ENCODE results near the gene PAMR1.

The PAMR1 gene

GRCh38 chr11:35474688-35475087 lies 50.7 kb downstream of the PAMR1 start:
- Histone ChIP-seq H2BK120ac (ENCODE audit: low read depth, low read length) (no peak overlapping the region), H3K36me3 (ENCODE audit: control insufficient read depth in 1 of 2, insufficient read depth in 2 of 2, low read depth in 1 of 2, low read length in 2 of 2) (peaks cover 0 to 100% of the 10 kb centered on the region in 2 experiments), H3K27me3 (ENCODE audit: control insufficient read depth in 1 of 2, insufficient read depth in 1 of 2, low read length in 2 of 2) (peaks cover 0 to 39% of the 10 kb centered on the region in 2 experiments), H2BK12ac (ENCODE audit: low read length in 2 of 2) (no peak overlapping the region), H3K9me3 (ENCODE audit: control insufficient read depth, low read length) (no peaks in the 10 kb centered on the region), H4K8ac (ENCODE audit: low read length) (no peak overlapping the region), H3K4me2 (ENCODE audit: low read length, poor library complexity, severe bottlenecking) (no peak overlapping the region), H3K4me1 (ENCODE audit: control insufficient read depth, insufficient read depth, low read depth, low read length) (no peaks in the 10 kb centered on the region), H3K18ac (ENCODE audit: low read depth in 1 of 2, low read length in 2 of 2) (no peak overlapping the region), H3K79me1 (replicated peaks; ENCODE audit: low read length, poor library complexity, severe bottlenecking) (no peaks in the 10 kb centered on the region), H2AK5ac (ENCODE audit: low read length, severe bottlenecking) (no peak overlapping the region), H3K4me3 (ENCODE audit: insufficient read depth in 1 of 2, low read depth in 1 of 2, low read length in 2 of 2) (no peak overlapping the region), H4K91ac (ENCODE audit: low read length) (no peak overlapping the region), H3K23ac (ENCODE audit: low read length in 2 of 2) (no peak overlapping the region), H3K4ac (ENCODE audit: low read depth in 1 of 2, low read length in 2 of 2) (no peak overlapping the region), H2BK5ac (ENCODE audit: low read depth, low read length, poor library complexity, severe bottlenecking) (no peak overlapping the region), H3K27ac (ENCODE audit: low read length, poor library complexity, severe bottlenecking) (no peak overlapping the region), H2BK15ac (ENCODE audit: low read depth, poor library complexity, severe bottlenecking) (no peak overlapping the region), H2AFZ (ENCODE audit: low read depth, low read length) (no peak overlapping the region), H3K14ac (ENCODE audit: low read length in 2 of 2) (no peak overlapping the region), H3K9ac (ENCODE audit: low read length) (no peak overlapping the region)
- DNase-seq, result no peak
- 98% methylated on average over 3 of the region's 4 CpGs for WGBS

DNA sequence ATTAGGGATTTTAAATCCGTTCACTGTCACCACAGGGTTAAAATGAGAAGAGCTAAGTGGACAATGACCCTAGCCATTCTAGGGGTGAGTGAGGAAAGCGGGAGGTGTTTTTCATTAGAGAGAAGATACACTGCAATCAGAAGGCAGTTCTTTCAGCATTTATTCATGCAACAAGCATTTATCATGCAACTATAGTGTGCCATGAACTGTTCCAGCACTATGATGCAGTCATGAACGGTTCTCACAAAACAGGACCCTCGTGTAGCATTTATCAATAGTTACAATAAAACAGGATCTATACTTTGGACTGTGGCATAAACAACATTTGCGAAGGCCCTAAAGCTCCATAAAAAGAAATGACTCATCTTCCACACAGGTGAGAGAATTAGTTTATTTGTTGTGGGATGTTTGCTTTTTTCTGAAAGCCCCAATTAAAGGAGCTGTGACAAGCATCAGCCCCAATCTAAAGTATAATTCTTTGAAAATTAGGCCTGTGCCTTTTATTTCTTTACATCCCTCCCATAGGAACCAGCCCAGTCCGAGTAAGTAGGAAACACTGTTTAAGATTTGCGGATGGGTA lies 51.5 kb downstream of the PAMR1 start:
- no peak overlapping the region for H3K9ac ChIP-seq (ENCODE audit: low read length)
- H3K14ac ChIP-seq (ENCODE audit: low read length in 2 of 2), result no peak overlapping the region
- H4K91ac ChIP-seq (ENCODE audit: low read length), result no peak overlapping the region
- no peak overlapping the region for H2BK12ac ChIP-seq (ENCODE audit: low read length in 2 of 2)
- H4K8ac ChIP-seq (ENCODE audit: low read length), result no peak overlapping the region
- no peak overlapping the region for H3K4me2 ChIP-seq (ENCODE audit: low read length, poor library complexity, severe bottlenecking)
- no peaks in the 10 kb centered on the region for H3K4me1 ChIP-seq (ENCODE audit: control insufficient read depth, insufficient read depth, low read depth, low read length)
- no peak overlapping the region for H2BK15ac ChIP-seq (ENCODE audit: low read depth, poor library complexity, severe bottlenecking)
- H3K9me3 ChIP-seq (ENCODE audit: control insufficient read depth, low read length), result no peaks in the 10 kb centered on the region
- WGBS, result 97% methylated on average over 5 of the region's 7 CpGs
- no peak overlapping the region for H2AFZ ChIP-seq (ENCODE audit: low read depth, low read length)
- DNase-seq, result no peak
- H3K79me1 ChIP-seq (replicated peaks; ENCODE audit: low read length, poor library complexity, severe bottlenecking), result no peaks in the 10 kb centered on the region
- H3K23ac ChIP-seq (ENCODE audit: low read length in 2 of 2), result no peak overlapping the region
- H3K27ac ChIP-seq (ENCODE audit: low read length, poor library complexity, severe bottlenecking), result no peak overlapping the region
- H3K4ac ChIP-seq (ENCODE audit: low read depth in 1 of 2, low read length in 2 of 2), result no peak overlapping the region
- no peak overlapping the region for H3K4me3 ChIP-seq (ENCODE audit: insufficient read depth in 1 of 2, low read depth in 1 of 2, low read length in 2 of 2)
- H3K36me3 ChIP-seq (ENCODE audit: control insufficient read depth in 1 of 2, insufficient read depth in 2 of 2, low read depth in 1 of 2, low read length in 2 of 2), result peaks cover 0 to 100% of the 10 kb centered on the region in 2 experiments
- no peak overlapping the region for H3K18ac ChIP-seq (ENCODE audit: low read depth in 1 of 2, low read length in 2 of 2)
- H2BK120ac ChIP-seq (ENCODE audit: low read depth, low read length), result no peak overlapping the region
- no peak overlapping the region for H2AK5ac ChIP-seq (ENCODE audit: low read length, severe bottlenecking)
- peaks cover 0 to 41% of the 10 kb centered on the region in 2 experiments for H3K27me3 ChIP-seq (ENCODE audit: control insufficient read depth in 1 of 2, insufficient read depth in 1 of 2, low read length in 2 of 2)
- no peak overlapping the region for H2BK5ac ChIP-seq (ENCODE audit: low read depth, low read length, poor library complexity, severe bottlenecking)

- H3K4me2 ChIP-seq (ENCODE audit: low read length, poor library complexity, severe bottlenecking), result no peak overlapping the region
- no peak for DNase-seq
- WGBS, result 92% methylated on average over 13 of the region's 13 CpGs
- no peak overlapping the region for H2BK5ac ChIP-seq (ENCODE audit: low read depth, low read length, poor library complexity, severe bottlenecking)
- no peak overlapping the region for H2BK15ac ChIP-seq (ENCODE audit: low read depth, poor library complexity, severe bottlenecking)
- H2BK120ac ChIP-seq (ENCODE audit: low read depth, low read length), result no peak overlapping the region
- no peak overlapping the region for H3K4ac ChIP-seq (ENCODE audit: low read depth in 1 of 2, low read length in 2 of 2)
- no peaks in the 10 kb centered on the region for H3K4me1 ChIP-seq (ENCODE audit: control insufficient read depth, insufficient read depth, low read depth, low read length)
- H3K36me3 ChIP-seq (ENCODE audit: control insufficient read depth in 1 of 2, insufficient read depth in 2 of 2, low read depth in 1 of 2, low read length in 2 of 2), result peaks cover 0 to 98% of the 10 kb centered on the region in 2 experiments
- no peak overlapping the region for H4K8ac ChIP-seq (ENCODE audit: low read length)
- no peak overlapping the region for H3K18ac ChIP-seq (ENCODE audit: low read depth in 1 of 2, low read length in 2 of 2)
- H2AFZ ChIP-seq (ENCODE audit: low read depth, low read length), result no peak overlapping the region
- no peak overlapping the region for H3K4me3 ChIP-seq (ENCODE audit: insufficient read depth in 1 of 2, low read depth in 1 of 2, low read length in 2 of 2)
- H3K79me1 ChIP-seq (replicated peaks; ENCODE audit: low read length, poor library complexity, severe bottlenecking), result no peaks in the 10 kb centered on the region
- H4K91ac ChIP-seq (ENCODE audit: low read length), result no peak overlapping the region
- peaks cover 0 to 40% of the 10 kb centered on the region in 2 experiments for H3K27me3 ChIP-seq (ENCODE audit: control insufficient read depth in 1 of 2, insufficient read depth in 1 of 2, low read length in 2 of 2)
- H3K27ac ChIP-seq (ENCODE audit: low read length, poor library complexity, severe bottlenecking), result no peak overlapping the region
- H3K23ac ChIP-seq (ENCODE audit: low read length in 2 of 2), result no peak overlapping the region
- H3K9ac ChIP-seq (ENCODE audit: low read length), result no peak overlapping the region
- H2AK5ac ChIP-seq (ENCODE audit: low read length, severe bottlenecking), result no peak overlapping the region
- H3K9me3 ChIP-seq (ENCODE audit: control insufficient read depth, low read length), result no peaks in the 10 kb centered on the region
- H3K14ac ChIP-seq (ENCODE audit: low read length in 2 of 2), result no peak overlapping the region
- H2BK12ac ChIP-seq (ENCODE audit: low read length in 2 of 2), result no peak overlapping the region
Measured at GRCh38 chr11:35470616-35471015, 54.8 kb downstream of the PAMR1 start.

DNA sequence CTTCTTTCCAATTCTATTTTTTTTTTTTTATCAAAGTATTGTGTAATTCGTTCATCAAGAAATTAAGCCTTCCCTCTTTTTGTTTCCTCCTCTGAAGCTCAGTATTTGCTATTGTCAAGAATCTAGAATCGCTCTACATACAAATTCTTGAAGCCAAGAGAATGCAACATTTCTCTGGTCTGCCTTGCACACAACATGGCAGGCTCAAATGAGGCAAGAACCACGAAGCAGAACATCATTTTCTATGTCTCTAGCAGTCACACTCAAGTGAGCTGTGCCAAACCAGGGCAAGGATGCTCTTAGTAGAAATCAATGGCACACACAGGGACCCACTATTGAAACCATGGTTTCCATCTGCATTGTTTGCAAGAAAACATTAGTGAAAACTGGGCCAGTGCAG lies 59.4 kb downstream of the PAMR1 start:
- no peak overlapping the region for H3K4me3 ChIP-seq (ENCODE audit: insufficient read depth in 1 of 2, low read depth in 1 of 2, low read length in 2 of 2)
- no peaks in the 10 kb centered on the region for H3K9me3 ChIP-seq (ENCODE audit: control insufficient read depth, low read length)
- H3K14ac ChIP-seq (ENCODE audit: low read length in 2 of 2), result no peak overlapping the region
- no peaks in the 10 kb centered on the region for H3K4me1 ChIP-seq (ENCODE audit: control insufficient read depth, insufficient read depth, low read depth, low read length)
- no peak for DNase-seq
- no peak overlapping the region for H3K9ac ChIP-seq (ENCODE audit: low read length)
- no peak overlapping the region for H2BK12ac ChIP-seq (ENCODE audit: low read length in 2 of 2)
- no peak overlapping the region for H3K4me2 ChIP-seq (ENCODE audit: low read length, poor library complexity, severe bottlenecking)
- 84% methylated on average over 3 of the region's 3 CpGs for WGBS
- H3K23ac ChIP-seq (ENCODE audit: low read length in 2 of 2), result no peak overlapping the region
- no peak overlapping the region for H4K91ac ChIP-seq (ENCODE audit: low read length)
- peaks cover 0 to 98% of the 10 kb centered on the region in 2 experiments for H3K36me3 ChIP-seq (ENCODE audit: control insufficient read depth in 1 of 2, insufficient read depth in 2 of 2, low read depth in 1 of 2, low read length in 2 of 2)
- no peaks in the 10 kb centered on the region for H3K79me1 ChIP-seq (replicated peaks; ENCODE audit: low read length, poor library complexity, severe bottlenecking)
- no peak overlapping the region for H2BK5ac ChIP-seq (ENCODE audit: low read depth, low read length, poor library complexity, severe bottlenecking)
- H3K27ac ChIP-seq (ENCODE audit: low read length, poor library complexity, severe bottlenecking), result no peak overlapping the region
- no peak overlapping the region for H2BK120ac ChIP-seq (ENCODE audit: low read depth, low read length)
- peaks cover 0 to 42% of the 10 kb centered on the region in 2 experiments for H3K27me3 ChIP-seq (ENCODE audit: control insufficient read depth in 1 of 2, insufficient read depth in 1 of 2, low read length in 2 of 2)
- no peak overlapping the region for H2AFZ ChIP-seq (ENCODE audit: low read depth, low read length)
- H3K4ac ChIP-seq (ENCODE audit: low read depth in 1 of 2, low read length in 2 of 2), result no peak overlapping the region
- no peak overlapping the region for H3K18ac ChIP-seq (ENCODE audit: low read depth in 1 of 2, low read length in 2 of 2)
- no peak overlapping the region for H2BK15ac ChIP-seq (ENCODE audit: low read depth, poor library complexity, severe bottlenecking)
- H2AK5ac ChIP-seq (ENCODE audit: low read length, severe bottlenecking), result no peak overlapping the region
- H4K8ac ChIP-seq (ENCODE audit: low read length), result no peak overlapping the region

All from mesenchymal stem cell (in vitro differentiated cells and primary cell).